H1 (cell line): ENCODE data around the gene CHST12. TPM values are rescaled to one million over a fixed set of nuclear protein-coding genes. Genes with fewer than 3 reads are reported as not detected.

Experiments
- CTCF ChIA-PET: fragments of 300-600 bp; sonication (Branson Sonifier 250); formaldehyde crosslinking; loops from one replicate; lab custom pipeline; 2021; ENCODE audit not compliant: partially characterized antibody; lab: Charles Lee
- POLR2A ChIA-PET: fragments of 300-600 bp; sonication (Branson Sonifier 250); formaldehyde crosslinking; loops from one replicate; lab custom pipeline; 2021; ENCODE audit warnings: inconsistent platforms; ENCODE audit not compliant: partially characterized antibody; lab: Charles Lee
- DNase-seq, 2 experiments: peaks; one replicate each; pipeline versions ENCODE4 v3.0.0 to v3.0.0-alpha.2; 2010 to 2022; ENCODE audit warnings: low spot score in 2 of 2, low read depth in 1 of 2, mixed read lengths in 1 of 2
- FAIRE-seq: peaks from 2 replicates; lab custom pipeline; 2011; peaks lifted over from hg19 to GRCh38; lab: Jason Lieb, UNC
- H2AFZ ChIP-seq: 2 replicates; pipeline ENCODE4 v1.8.1; 2012; ENCODE audit warnings: low read length, inconsistent platforms
- H2AK5ac ChIP-seq: 2 replicates; pipeline ENCODE4 v1.6.1; 2013; ENCODE audit warnings: low read depth, low read length
- H2BK120ac ChIP-seq: replicated peaks from 2 replicates; pipeline ENCODE3; 2013; ENCODE audit warnings: low read depth, low read length, inconsistent platforms
- H2BK12ac ChIP-seq: 2 replicates; pipeline ENCODE4 v1.6.1; 2013; ENCODE audit warnings: low read depth, low read length
- H2BK15ac ChIP-seq: 2 replicates; pipeline ENCODE4 v1.6.1; 2013; ENCODE audit warnings: low read length
- H2BK20ac ChIP-seq: 2 replicates; pipeline ENCODE4 v1.6.1; 2013; ENCODE audit warnings: low read length
- H2BK5ac ChIP-seq: 2 replicates; pipeline ENCODE4 v1.6.1; 2013; ENCODE audit warnings: low read depth, low read length
- H3K14ac ChIP-seq: 2 replicates; pipeline ENCODE4 v1.6.1; 2013; ENCODE audit warnings: inconsistent platforms; ENCODE audit not compliant: insufficient read length
- H3K18ac ChIP-seq: 2 replicates; pipeline ENCODE4 v1.6.1; 2013; ENCODE audit warnings: low read length; ENCODE audit errors: extremely low read depth
- H3K23ac ChIP-seq: 2 replicates; pipeline ENCODE4 v1.6.1; 2013; ENCODE audit warnings: inconsistent platforms; ENCODE audit not compliant: insufficient read length
- H3K23me2 ChIP-seq: 2 replicates; pipeline ENCODE4 v1.6.1; 2013; ENCODE audit warnings: low read depth, low read length
- H3K27ac ChIP-seq: 2 replicates; pipeline ENCODE4 v1.6.1; 2011; ENCODE audit warnings: low read depth, low read length, inconsistent platforms
- H3K27me3 ChIP-seq, 4 experiments: replicated peaks in 1 of 4; 1 replicate in 1 of 4; 2 replicates in 3 of 4; pipeline versions ENCODE4 v1.6.1 to v1.8.1; 2011 to 2013; ENCODE audit warnings: low read length in 3 of 4, mild to moderate bottlenecking in 3 of 4, inconsistent platforms in 2 of 4, mixed read lengths in 2 of 4, moderate library complexity in 1 of 4; ENCODE audit not compliant: control insufficient read depth in 3 of 4, insufficient read depth in 3 of 4; ENCODE audit errors: extremely low read depth in 1 of 4
- H3K36me3 ChIP-seq, 4 experiments: 2 replicates each; pipeline versions ENCODE4 v1.6.1 to v1.8.1; 2011 to 2013; ENCODE audit warnings: mild to moderate bottlenecking in 4 of 4, low read length in 3 of 4, moderate library complexity in 2 of 4, control low read depth in 1 of 4, inconsistent platforms in 1 of 4; ENCODE audit not compliant: insufficient read depth in 4 of 4, control insufficient read depth in 2 of 4
- H3K4ac ChIP-seq: replicated peaks from 2 replicates; pipeline ENCODE3; 2013; ENCODE audit warnings: low read length, low read depth, mixed read lengths, inconsistent platforms; ENCODE audit not compliant: insufficient read length
- H3K4me1 ChIP-seq, 4 experiments: replicated peaks in 1 of 4; 1 replicate in 1 of 4; 2 replicates in 3 of 4; pipeline versions ENCODE4 v1.6.1 to v1.8.1; 2011 to 2013; ENCODE audit warnings: low read length in 3 of 4, inconsistent platforms in 2 of 4, mixed read lengths in 1 of 4; ENCODE audit not compliant: insufficient read depth in 4 of 4, control insufficient read depth in 3 of 4
- H3K4me2 ChIP-seq, 2 experiments: 2 replicates each; pipeline versions ENCODE4 v1.6.1 to v1.8.1; 2011 to 2013; ENCODE audit warnings: low read depth in 2 of 2, low read length in 2 of 2, control low read depth in 1 of 2, inconsistent platforms in 1 of 2, mild to moderate bottlenecking in 1 of 2; ENCODE audit not compliant: insufficient read depth in 1 of 2
- H3K4me3 ChIP-seq, 4 experiments: fragments of 200-600, 300-600 bp in 1 of 4; sonication (generic), shearing (Covaris generic), sonication (Bioruptor Twin) in 1 of 4; 2 replicates each; pipeline versions ENCODE4 v1.5.1 to v1.8.1; 2011 to 2016; ENCODE audit warnings: low read length in 4 of 4, low read depth in 3 of 4, control low read depth in 2 of 4, inconsistent platforms in 2 of 4, mild to moderate bottlenecking in 2 of 4, mixed read lengths in 1 of 4, moderate library complexity in 1 of 4; ENCODE audit not compliant: insufficient read depth in 2 of 4; ENCODE audit errors: extremely low read depth in 1 of 4
- H3K56ac ChIP-seq: replicated peaks from 2 replicates; pipeline ENCODE3; 2013; ENCODE audit warnings: low read depth, mild to moderate bottlenecking, mixed read lengths, low read length, inconsistent platforms; ENCODE audit not compliant: insufficient read length
- H3K79me1 ChIP-seq: 2 replicates; pipeline ENCODE4 v1.6.1; 2013; ENCODE audit warnings: low read depth, low read length, control low read depth
- H3K79me2 ChIP-seq, 2 experiments: 2 replicates each; pipeline versions ENCODE4 v1.6.1 to v1.8.1; 2012 to 2013; ENCODE audit warnings: low read length in 2 of 2, mild to moderate bottlenecking in 2 of 2, inconsistent platforms in 1 of 2; ENCODE audit not compliant: insufficient read depth in 2 of 2, control insufficient read depth in 1 of 2
- H3K9ac ChIP-seq, 4 experiments: replicated peaks in 1 of 4; 1 replicate in 1 of 4; 2 replicates in 3 of 4; pipeline versions ENCODE4 v1.6.1 to v1.8.1; 2011 to 2013; ENCODE audit warnings: low read depth in 3 of 4, low read length in 3 of 4, control low read depth in 2 of 4, mild to moderate bottlenecking in 2 of 4, moderate library complexity in 2 of 4, inconsistent platforms in 1 of 4; ENCODE audit errors: extremely low read depth in 1 of 4
- H3K9me3 ChIP-seq, 2 experiments: 2 replicates each; pipeline versions ENCODE4 v1.6.1 to v1.8.1; 2012 to 2013; ENCODE audit warnings: mild to moderate bottlenecking in 2 of 2, moderate library complexity in 2 of 2, control low read depth in 1 of 2, inconsistent platforms in 1 of 2, low read depth in 1 of 2, low read length in 1 of 2, mixed read lengths in 1 of 2; ENCODE audit not compliant: insufficient read depth in 2 of 2
- H4K20me1 ChIP-seq, 2 experiments: replicated peaks in 1 of 2; 2 replicates each; pipeline versions ENCODE3 to v1.8.1; 2011 to 2013; ENCODE audit warnings: inconsistent platforms in 2 of 2, low read length in 2 of 2, mild to moderate bottlenecking in 1 of 2; ENCODE audit not compliant: insufficient read depth in 2 of 2, control insufficient read depth in 1 of 2
- H4K5ac ChIP-seq: 2 replicates; pipeline ENCODE4 v1.6.1; 2013; ENCODE audit warnings: low read length, low read depth, mixed read lengths, inconsistent platforms; ENCODE audit not compliant: insufficient read length
- H4K8ac ChIP-seq: 2 replicates; pipeline ENCODE4 v1.8.0; 2013; ENCODE audit warnings: mild to moderate bottlenecking, moderate library complexity, low read length, inconsistent platforms; ENCODE audit not compliant: insufficient read depth; ENCODE audit errors: extremely low read depth
- H4K91ac ChIP-seq: replicated peaks from 2 replicates; pipeline ENCODE3; 2013; ENCODE audit warnings: low read length, mixed read lengths, inconsistent platforms; ENCODE audit not compliant: insufficient read length
- CBX8 ChIP-seq: fragments of 300-800, 300-1000 bp; sonication (generic); IDR thresholded peaks from 2 replicates; pipeline ENCODE4 v1.7.1; 2016; ENCODE audit warnings: low read depth, low read length, borderline replicate concordance
- CHD1 ChIP-seq: IDR thresholded peaks from 2 replicates; pipeline ENCODE4 v1.6.1; 2012; ENCODE audit warnings: low read depth, low read length, improper control_type of control experiment
- JUN ChIP-seq: IDR thresholded peaks from 2 replicates; pipeline ENCODE4 v1.6.1; 2011; ENCODE audit warnings: low read depth, mild to moderate bottlenecking, improper control_type of control experiment, low read length
- KDM4A ChIP-seq: IDR thresholded peaks from one replicate; pipeline ENCODE4 v1.7.1; 2012; ENCODE audit warnings: low read depth, mild to moderate bottlenecking, moderate library complexity, low read length, inconsistent platforms; ENCODE audit not compliant: severe bottlenecking
- KDM5A ChIP-seq: fragments of 200-600 bp; IDR thresholded peaks from 2 replicates; pipeline ENCODE4 v1.7.1; 2012; ENCODE audit warnings: mild to moderate bottlenecking, low read length, inconsistent platforms, mixed read lengths
- NANOG ChIP-seq: IDR thresholded peaks from 2 replicates; pipeline ENCODE4 v1.6.1; 2011; ENCODE audit warnings: low read length, low read depth, mild to moderate bottlenecking, inconsistent platforms; ENCODE audit not compliant: insufficient read depth, poor library complexity, severe bottlenecking
- RAD21 ChIP-seq, 2 experiments: IDR thresholded peaks in 1 of 2; conservative IDR thresholded peaks in 1 of 2; 2 replicates each; pipeline ENCODE4 v1.6.1; 2011; ENCODE audit warnings: low read depth in 2 of 2, low read length in 2 of 2, improper control_type of control experiment in 1 of 2, inconsistent platforms in 1 of 2, mild to moderate bottlenecking in 1 of 2, moderate library complexity in 1 of 2
- RBBP5 ChIP-seq: IDR thresholded peaks from 2 replicates; pipeline ENCODE4 v1.7.1; 2012; ENCODE audit warnings: low read depth, mild to moderate bottlenecking, inconsistent platforms, low read length, moderate library complexity, borderline replicate concordance
- RNF2 ChIP-seq: fragments of 200-900, 300-1000 bp; sonication (generic); IDR thresholded peaks from 2 replicates; pipeline ENCODE4 v1.7.1; 2016; ENCODE audit warnings: borderline replicate concordance, low read depth, mild to moderate bottlenecking, antibody characterized with exemption, low read length; ENCODE audit not compliant: poor library complexity, severe bottlenecking; ENCODE audit errors: missing control alignments
- SIN3A ChIP-seq, 2 experiments: IDR thresholded peaks in 1 of 2; conservative IDR thresholded peaks in 1 of 2; 2 replicates each; pipeline ENCODE4 v1.6.1; 2011 to 2012; ENCODE audit warnings: low read length in 2 of 2, improper control_type of control experiment in 1 of 2, low read depth in 1 of 2, mild to moderate bottlenecking in 1 of 2
- SP2 ChIP-seq: IDR thresholded peaks from 2 replicates; pipeline ENCODE4 v1.6.1; 2012; ENCODE audit warnings: mild to moderate bottlenecking, low read length, inconsistent platforms
- TBP ChIP-seq: IDR thresholded peaks from 2 replicates; pipeline ENCODE4 v1.6.1; 2011; ENCODE audit warnings: low read depth, low read length, improper control_type of control experiment
- ZNF274 ChIP-seq: IDR thresholded peaks from 2 replicates; pipeline ENCODE4 v1.7.0; 2012; ENCODE audit warnings: low read length, borderline replicate concordance; ENCODE audit errors: extremely low read depth
- WGBS, 2 experiments: shearing (Covaris generic) in 1 of 2; methylation state at CpG; one replicate each; pipeline versions ENCODE4 v1.1.6 to v1.1.7; 2013 to 2015; ENCODE audit warnings: low lambda C conversion rate in 2 of 2, mixed read lengths in 2 of 2, inconsistent platforms in 1 of 2, low coverage in 1 of 2, missing lambda C conversion rate in 1 of 2; ENCODE audit not compliant: insufficient replicate concordance in 2 of 2, insufficient coverage in 1 of 2, insufficient read length in 1 of 2; ENCODE audit errors: extremely low coverage in 1 of 2, missing lambda C conversion rate in 1 of 2; 5-methylcytosine and 5-hydroxymethylcytosine counted together
- polyA plus RNA-seq, 7 experiments: library from polyadenylated mRNA; depleted of rRNA in 3 of 7; stranded (reverse) in 5 of 7; unstranded in 2 of 7; fragments of >200 nt in 5 of 7; fragments of 200-250 nt in 2 of 7; gene quantifications; 1 replicate in 5 of 7; 2 replicates in 1 of 7; 4 replicates in 1 of 7; pipeline versions ENCODE4 v1.2.1 to v1.2.3, GENCODE V29; 2011 to 2013; ENCODE audit warnings: missing spikeins in 2 of 7, mixed read lengths in 2 of 7
- total RNA-seq: library from RNA; stranded (reverse); fragmentation: NEBNext Ultra II Directional; extraction: Animal tissue kit (Norgen Biotek cat#: 25700); gene quantifications from 2 replicates; pipeline ENCODE4 v1.2.1, GENCODE V29; 2021

Gene CHST12
- total and polyA plus RNA-seq, 2 of the 8 experiments (the other 6 are each of a cell fraction or from before 2014, with no cell fraction given): 13.4 to 24.1 TPM

DNA sequence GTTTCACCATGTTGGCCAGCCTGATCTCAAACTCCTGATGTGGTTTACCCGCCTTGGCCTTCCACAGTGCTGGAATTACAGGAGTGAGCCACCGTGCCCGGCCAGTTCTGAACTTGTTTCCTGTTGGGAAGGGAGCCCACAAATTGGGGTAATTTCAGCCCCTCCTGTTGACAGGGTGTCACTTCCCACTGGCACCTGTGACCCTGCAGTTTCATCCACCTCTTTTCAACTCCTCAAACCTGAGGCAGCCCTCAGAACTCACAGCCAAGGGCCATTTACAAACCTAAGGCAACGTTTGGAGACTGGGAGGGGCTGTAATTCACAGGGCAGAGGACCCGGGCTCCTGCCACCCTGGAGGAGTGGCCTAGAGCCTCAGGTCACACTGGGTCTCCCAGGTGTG lies 22.2 kb upstream of the CHST12 start:
- no peak overlapping the region for H3K27ac ChIP-seq
- H4K5ac ChIP-seq: no peak overlapping the region
- H2BK5ac ChIP-seq: no peak overlapping the region
- H4K8ac ChIP-seq: no peak overlapping the region
- no peaks in the 10 kb centered on the region for H3K9me3 ChIP-seq
- H4K91ac ChIP-seq: no peak overlapping the region
- no peaks in the 10 kb centered on the region for H3K23me2 ChIP-seq
- H2AFZ ChIP-seq: no peak overlapping the region
- peaks cover 25 to 43% (median 36%) of the 10 kb centered on the region in 4 experiments; a peak in 7 of 8 replicates for H3K36me3 ChIP-seq
- H3K14ac ChIP-seq: no peak overlapping the region
- no peak overlapping the region for H3K23ac ChIP-seq
- H3K79me1 ChIP-seq: peaks cover 14% of the 10 kb centered on the region
- H2BK15ac ChIP-seq: no peak overlapping the region
- no peak overlapping the region for H3K9ac ChIP-seq
- no peak overlapping the region for H2BK120ac ChIP-seq
- H3K79me2 ChIP-seq: peaks cover 0 to 28% of the 10 kb centered on the region in 2 experiments; a peak in 2 of 4 replicates
- H4K20me1 ChIP-seq: peaks cover 26 to 38% of the 10 kb centered on the region in 2 experiments
- no peak for FAIRE-seq
- no peak overlapping the region for H3K4ac ChIP-seq
- H3K18ac ChIP-seq: no peak overlapping the region
- H2AK5ac ChIP-seq: no peak overlapping the region
- WGBS, 2 experiments: 70% methylated on average over 5 of the region's 5 CpGs; no CpG with 5 or more reads in 1 of the 2 experiments
- H3K4me1 ChIP-seq: no peaks in the 10 kb centered on the region
- POLR2A ChIA-PET: interaction anchor here (0.8 to 2.3 kb wide), 3 partner anchors 11 to 19 kb away, joined by 3 to 12 read pairs (median 6); no protein-coding TSS in a partner anchor
- H3K4me2 ChIP-seq: no peak overlapping the region
- H3K27me3 ChIP-seq: no peaks in the 10 kb centered on the region
- no peak overlapping the region for H2BK20ac ChIP-seq
- CTCF ChIA-PET: interaction anchor here (0.6 kb wide), 1 partner anchor 121 kb away, joined by 3 read pairs; no protein-coding TSS in a partner anchor
- DNase-seq: no peak
- no peak overlapping the region for H2BK12ac ChIP-seq
- no peak overlapping the region for H3K4me3 ChIP-seq
- no peak overlapping the region for H3K56ac ChIP-seq
- TF ChIP-seq CHD1 (no peak), RAD21 (IDR thresholded peaks at IDR 0.05 in 1 of 2, conservative IDR thresholded peaks at IDR 0.05 in 1 of 2; ENCODE audit: low read depth in 2 of 2, low read length in 2 of 2) (no peak), RBBP5 (no peak), SP2 (no peak), RNF2 (no peak), SIN3A (conservative IDR thresholded peaks at IDR 0.05 in 1 of 2, IDR thresholded peaks at IDR 0.05 in 1 of 2; ENCODE audit: low read depth in 1 of 2, low read length in 2 of 2) (no peak), NANOG (no peak), KDM4A (no peak), CBX8 (no peak), ZNF274 (no peak), JUN (no peak), TBP (no peak), KDM5A (no peak)
